ENCODE results near the gene ZSCAN5A. TPM values are rescaled to one million over a fixed set of nuclear protein-coding genes. Genes with fewer than 3 reads are reported as not detected.

The ZSCAN5A gene, protein sequence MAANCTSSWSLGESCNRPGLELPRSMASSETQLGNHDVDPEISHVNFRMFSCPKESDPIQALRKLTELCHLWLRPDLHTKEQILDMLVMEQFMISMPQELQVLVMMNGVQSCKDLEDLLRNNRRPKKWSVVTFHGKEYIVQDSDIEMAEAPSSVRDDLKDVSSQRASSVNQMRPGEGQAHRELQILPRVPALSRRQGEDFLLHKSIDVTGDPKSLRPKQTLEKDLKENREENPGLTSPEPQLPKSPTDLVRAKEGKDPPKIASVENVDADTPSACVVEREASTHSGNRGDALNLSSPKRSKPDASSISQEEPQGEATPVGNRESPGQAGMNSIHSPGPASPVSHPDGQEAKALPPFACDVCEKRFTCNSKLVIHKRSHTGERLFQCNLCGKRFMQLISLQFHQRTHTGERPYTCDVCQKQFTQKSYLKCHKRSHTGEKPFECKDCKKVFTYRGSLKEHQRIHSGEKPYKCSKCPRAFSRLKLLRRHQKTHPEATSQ
- total RNA-seq: 10 to 100 TPM; 11.2 to 11.6 TPM
- 10.4 TPM for polyA plus RNA-seq

- no peaks in the 10 kb centered on the region for H3K36me3 ChIP-seq (ENCODE audit: insufficient read depth, low read length)
- CTCF ChIA-PET: interaction anchor here (1.2 to 1.4 kb wide), 2 partner anchors 19 to 248 kb away, joined by 3 to 4 read pairs; no protein-coding TSS in a partner anchor
- H3K27me3 ChIP-seq (ENCODE audit: insufficient read depth, low read length, poor library complexity, severe bottlenecking): no peaks in the 10 kb centered on the region
- H3K9me3 ChIP-seq (ENCODE audit: low read length): no peaks in the 10 kb centered on the region
- H3K27ac ChIP-seq (ENCODE audit: low read depth, low read length): peak within 1 kb of the TSS; percentile 98
- peak; percentile 97 to 99 (median 98) for DNase-seq
- POLR2A ChIA-PET: interaction anchor here (0.6 to 1.9 kb wide), 4 partner anchors 194 to 1744 kb away, joined by 3 to 6 read pairs (median 4); partner anchors contain the start of genes ZNF135 and ZNF787
- H3K27me3 Mint-ChIP-seq: no peaks in the 10 kb centered on the region
- H3K4me3 ChIP-seq (ENCODE audit: low read length): peak within 1 kb of the TSS; percentile 76
- peaks cover 0 to 30% (median 8%) of the 10 kb centered on the region in 3 donors for H3K36me3 Mint-ChIP-seq
- peak within 1 kb of the TSS; percentile 94 to 100 (median 98) for H3K27ac Mint-ChIP-seq
- peaks cover 13% of the 10 kb centered on the region for H3K4me1 ChIP-seq (ENCODE audit: insufficient read depth, low read length)
- H3K9me3 Mint-ChIP-seq: no peaks in the 10 kb centered on the region
- H3K4me1 Mint-ChIP-seq: peaks cover 16 to 36% (median 25%) of the 10 kb centered on the region in 3 donors
- H3K4me3 Mint-ChIP-seq: peak within 1 kb of the TSS; percentile 88 to 94 (median 93)
Observed at GRCh38 chr19:56314381-56315076, at the start of gene ZSCAN5A. TSS of gene ZSCAN5A (minus strand) at chr19:56314839. CDS start at chr19:56225046, 89,793 bp downstream.

DNA sequence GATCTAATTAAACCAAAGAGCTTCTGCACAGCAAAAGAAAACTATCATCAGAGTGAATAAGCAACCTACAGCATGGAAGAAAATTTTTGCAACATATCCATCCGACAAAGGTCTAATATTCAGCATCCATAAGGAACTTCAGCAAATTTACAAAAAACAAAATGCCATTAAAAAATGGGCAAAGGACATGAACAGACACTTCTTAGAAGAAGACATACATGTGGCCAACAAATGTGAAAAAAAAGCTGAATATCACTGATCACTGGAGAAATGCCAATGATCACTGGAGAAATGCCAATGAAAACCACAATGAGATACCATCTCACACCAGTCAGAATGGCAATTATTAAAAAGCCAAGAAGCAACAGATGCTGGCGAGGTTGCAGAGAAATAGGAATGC is 46.2 kb upstream of the ZSCAN5A start:
- Histone ChIP-seq H3K4me3 (ENCODE audit: low read length) (no peak overlapping the region), H3K27ac (ENCODE audit: low read depth, low read length) (no peak overlapping the region), H3K9me3 (ENCODE audit: low read length) (peaks cover 11% of the 10 kb centered on the region), H3K4me1 (ENCODE audit: insufficient read depth, low read length) (no peaks in the 10 kb centered on the region), H3K36me3 (ENCODE audit: insufficient read depth, low read length) (no peaks in the 10 kb centered on the region), H3K27me3 (ENCODE audit: insufficient read depth, low read length, poor library complexity, severe bottlenecking) (no peaks in the 10 kb centered on the region)
- CTCF ChIA-PET: no interaction called here
- no peak for DNase-seq
- H3K36me3 Mint-ChIP-seq: peaks cover 6 to 56% (median 22%) of the 10 kb centered on the region in 3 donors
- H3K27ac Mint-ChIP-seq: no peak overlapping the region
- H3K9me3 Mint-ChIP-seq: peaks cover 37 to 66% (median 55%) of the 10 kb centered on the region in 5 donors
- H3K4me1 Mint-ChIP-seq: no peaks in the 10 kb centered on the region
- POLR2A ChIA-PET: no interaction called here
- H3K4me3 Mint-ChIP-seq: no peak overlapping the region
- peaks cover 0 to 3% of the 10 kb centered on the region in 2 donors for H3K27me3 Mint-ChIP-seq

- Mint-ChIP-seq H3K36me3 (peaks cover 6 to 35% (median 15%) of the 10 kb centered on the region in 3 donors), H3K9me3 (peaks cover 15 to 43% (median 35%) of the 10 kb centered on the region in 5 donors), H3K4me3 (no peak overlapping the region), H3K4me1 (no peaks in the 10 kb centered on the region), H3K27ac (peak overlapping the region in 1 of 8 donors; percentile 30), H3K27me3 (peaks cover 0 to 3% of the 10 kb centered on the region in 2 donors)
- no peaks in the 10 kb centered on the region for H3K27me3 ChIP-seq (ENCODE audit: insufficient read depth, low read length, poor library complexity, severe bottlenecking)
- no peaks in the 10 kb centered on the region for H3K9me3 ChIP-seq (ENCODE audit: low read length)
- POLR2A ChIA-PET: no interaction called here
- DNase-seq: no peak
- H3K4me1 ChIP-seq (ENCODE audit: insufficient read depth, low read length): no peaks in the 10 kb centered on the region
- H3K4me3 ChIP-seq (ENCODE audit: low read length): no peak overlapping the region
- CTCF ChIA-PET: no interaction called here
- no peak overlapping the region for H3K27ac ChIP-seq (ENCODE audit: low read depth, low read length)
- H3K36me3 ChIP-seq (ENCODE audit: insufficient read depth, low read length): no peaks in the 10 kb centered on the region
Observed at GRCh38 chr19:56356944-56357343, 42.3 kb upstream of the ZSCAN5A start.

- Mint-ChIP-seq H3K4me3 (no peak overlapping the region), H3K27me3 (peaks cover 0 to 3% of the 10 kb centered on the region in 2 donors), H3K4me1 (peaks cover 0 to under 1% (median 0%) of the 10 kb centered on the region in 3 donors), H3K36me3 (peaks cover 4 to 24% (median 10%) of the 10 kb centered on the region in 3 donors), H3K27ac (no peak overlapping the region), H3K9me3 (peaks cover 12 to 30% (median 25%) of the 10 kb centered on the region in 5 donors)
- no peak overlapping the region for H3K27ac ChIP-seq (ENCODE audit: low read depth, low read length)
- no peaks in the 10 kb centered on the region for H3K36me3 ChIP-seq (ENCODE audit: insufficient read depth, low read length)
- H3K9me3 ChIP-seq (ENCODE audit: low read length): no peaks in the 10 kb centered on the region
- no peak for DNase-seq
- no peak overlapping the region for H3K4me3 ChIP-seq (ENCODE audit: low read length)
- H3K4me1 ChIP-seq (ENCODE audit: insufficient read depth, low read length): no peaks in the 10 kb centered on the region
- H3K27me3 ChIP-seq (ENCODE audit: insufficient read depth, low read length, poor library complexity, severe bottlenecking): no peaks in the 10 kb centered on the region
- CTCF ChIA-PET: no interaction called here
- POLR2A ChIA-PET: no interaction called here
Observed at GRCh38 chr19:56355517-56355916, 40.9 kb upstream of the ZSCAN5A start.

GRCh38 chr19:56351208-56351607 is 36.6 kb upstream of the ZSCAN5A start:
- POLR2A ChIA-PET: no interaction called here
- Histone ChIP-seq H3K9me3 (ENCODE audit: low read length) (no peaks in the 10 kb centered on the region), H3K27ac (ENCODE audit: low read depth, low read length) (no peak overlapping the region), H3K36me3 (ENCODE audit: insufficient read depth, low read length) (no peaks in the 10 kb centered on the region), H3K27me3 (ENCODE audit: insufficient read depth, low read length, poor library complexity, severe bottlenecking) (no peaks in the 10 kb centered on the region), H3K4me3 (ENCODE audit: low read length) (no peak overlapping the region), H3K4me1 (ENCODE audit: insufficient read depth, low read length) (no peaks in the 10 kb centered on the region)
- CTCF ChIA-PET: interaction anchor here (1.1 to 1.3 kb wide), 3 partner anchors 13 to 271 kb away, joined by 3 to 4 read pairs (median 3); no protein-coding TSS in a partner anchor
- Mint-ChIP-seq H3K36me3 (peaks cover 0 to 5% (median 0%) of the 10 kb centered on the region in 3 donors), H3K27ac (no peak overlapping the region), H3K4me1 (peaks cover 1 to 6% (median 4%) of the 10 kb centered on the region in 3 donors), H3K9me3 (no peaks in the 10 kb centered on the region), H3K4me3 (no peak overlapping the region), H3K27me3 (peaks cover 0 to 9% of the 10 kb centered on the region in 2 donors)
- no peak for DNase-seq

GRCh38 chr19:56350416-56351045 is 35.9 kb upstream of the ZSCAN5A start:
- Histone ChIP-seq H3K4me3 (ENCODE audit: low read length) (no peak overlapping the region), H3K27me3 (ENCODE audit: insufficient read depth, low read length, poor library complexity, severe bottlenecking) (no peaks in the 10 kb centered on the region), H3K36me3 (ENCODE audit: insufficient read depth, low read length) (no peaks in the 10 kb centered on the region), H3K4me1 (ENCODE audit: insufficient read depth, low read length) (no peaks in the 10 kb centered on the region), H3K27ac (ENCODE audit: low read depth, low read length) (no peak overlapping the region), H3K9me3 (ENCODE audit: low read length) (no peaks in the 10 kb centered on the region)
- peak in 4 of 5 donors; percentile 24 to 54 (median 34) for DNase-seq
- CTCF ChIA-PET: interaction anchor here (1.1 to 1.3 kb wide), 2 partner anchors 98 to 270 kb away, joined by 3 to 4 read pairs; no protein-coding TSS in a partner anchor
- POLR2A ChIA-PET: no interaction called here
- peaks cover 1 to 6% (median 4%) of the 10 kb centered on the region in 3 donors for H3K4me1 Mint-ChIP-seq
- no peaks in the 10 kb centered on the region for H3K36me3 Mint-ChIP-seq
- no peaks in the 10 kb centered on the region for H3K9me3 Mint-ChIP-seq
- H3K27me3 Mint-ChIP-seq: peaks cover 0 to 13% of the 10 kb centered on the region in 2 donors
- no peak overlapping the region for H3K27ac Mint-ChIP-seq
- H3K4me3 Mint-ChIP-seq: no peak overlapping the region

DNA sequence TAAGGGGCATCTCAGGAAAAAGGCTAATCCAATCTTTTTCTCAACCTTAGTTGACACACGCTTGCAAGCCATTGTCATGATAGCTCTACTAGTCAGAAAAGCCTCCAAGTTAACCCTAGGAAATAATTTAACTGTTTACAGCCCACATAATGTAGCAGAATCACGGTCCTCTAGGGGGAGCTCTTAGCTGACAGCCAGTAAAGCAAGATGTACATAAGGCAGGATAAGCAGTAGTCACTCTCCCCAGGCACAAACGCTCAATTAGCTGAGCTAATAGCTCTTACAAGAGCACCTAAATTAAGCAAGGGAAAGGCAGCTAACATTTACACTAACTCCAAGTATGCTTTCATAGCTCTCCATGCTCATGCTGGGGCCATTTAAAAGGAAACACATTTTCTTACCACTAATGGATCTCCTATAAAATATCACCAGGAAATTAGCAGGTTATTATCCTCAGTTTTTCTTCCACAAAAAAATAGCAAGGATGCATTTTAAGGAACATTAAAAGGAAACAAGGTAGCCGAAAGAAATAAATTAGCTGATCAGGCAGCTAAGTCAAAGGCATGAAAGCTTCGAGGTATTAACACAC is 33.7 kb upstream of the ZSCAN5A start:
- Histone ChIP-seq H3K27ac (ENCODE audit: low read depth, low read length) (no peak overlapping the region), H3K27me3 (ENCODE audit: insufficient read depth, low read length, poor library complexity, severe bottlenecking) (no peaks in the 10 kb centered on the region), H3K4me3 (ENCODE audit: low read length) (no peak overlapping the region), H3K9me3 (ENCODE audit: low read length) (no peaks in the 10 kb centered on the region), H3K4me1 (ENCODE audit: insufficient read depth, low read length) (no peaks in the 10 kb centered on the region), H3K36me3 (ENCODE audit: insufficient read depth, low read length) (no peaks in the 10 kb centered on the region)
- H3K9me3 Mint-ChIP-seq: no peaks in the 10 kb centered on the region
- H3K4me3 Mint-ChIP-seq: no peak overlapping the region
- peaks cover 4 to 16% of the 10 kb centered on the region in 2 donors for H3K27me3 Mint-ChIP-seq
- H3K4me1 Mint-ChIP-seq: peaks cover 1 to 6% (median 4%) of the 10 kb centered on the region in 3 donors
- POLR2A ChIA-PET: no interaction called here
- DNase-seq: no peak
- H3K27ac Mint-ChIP-seq: no peak overlapping the region
- CTCF ChIA-PET: interaction anchor here (1.0 kb wide), 1 partner anchor 282 kb away, joined by 4 read pairs; no protein-coding TSS in a partner anchor
- H3K36me3 Mint-ChIP-seq: no peaks in the 10 kb centered on the region

All from CD8-positive, alpha-beta memory T cell (primary cell).